ENCODE data around the gene FN3KRP. TPM values are rescaled to one million over a fixed set of nuclear protein-coding genes. Genes with fewer than 3 reads are reported as not detected.

The FN3KRP gene
- total and polyA plus RNA-seq, 10 of the 15 experiments (the other 5 are each of a cell fraction or from before 2014, with no cell fraction given): 1.8 to 50.5 (median 26.5) TPM

DNA sequence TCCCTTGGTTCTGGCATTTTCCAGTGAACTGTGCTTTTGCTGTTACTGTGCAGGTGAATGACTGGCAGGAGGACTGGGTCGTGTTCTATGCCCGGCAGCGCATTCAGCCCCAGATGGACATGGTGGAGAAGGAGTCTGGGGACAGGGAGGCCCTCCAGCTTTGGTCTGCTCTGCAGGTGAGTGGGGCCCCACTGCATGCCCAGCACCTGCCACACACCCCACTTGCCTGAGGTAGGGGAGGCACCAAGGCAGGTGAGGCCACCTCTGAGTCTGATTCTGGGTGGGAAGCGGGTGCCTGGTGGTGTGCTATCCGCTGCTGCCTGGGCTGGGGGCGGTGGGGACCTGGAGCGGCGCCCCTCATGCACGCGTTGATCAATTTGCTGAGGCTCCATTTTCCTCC, 9.9 kb downstream of the FN3KRP start:
- CTCF ChIA-PET: no interaction called here
- Histone ChIP-seq H3K4me3 (no peak overlapping the region), H3K27me3 (replicated peaks in 1 of 2; ENCODE audit: control insufficient read depth in 2 of 2, insufficient read depth in 2 of 2, low read length in 1 of 2) (no peaks in the 10 kb centered on the region), H3K27ac (ENCODE audit: control insufficient read depth, insufficient read depth) (no peak overlapping the region), H3K36me3 (ENCODE audit: control insufficient read depth in 2 of 2, insufficient read depth in 2 of 2, low read length in 1 of 2) (peaks cover 4 to 9% of the 10 kb centered on the region in 2 experiments; a peak in 3 of 4 replicates), H3K79me2 (ENCODE audit: control insufficient read depth, insufficient read depth, low read length) (no peaks in the 10 kb centered on the region), H2AFZ (ENCODE audit: control insufficient read depth, low read depth, low read length) (no peak overlapping the region), H3K4me2 (ENCODE audit: control insufficient read depth, insufficient read depth) (no peak overlapping the region), H4K20me1 (ENCODE audit: control insufficient read depth, insufficient read depth) (no peaks in the 10 kb centered on the region), H3K9ac (ENCODE audit: control insufficient read depth, insufficient read depth, low read length) (no peak overlapping the region), H3K4me1 (ENCODE audit: control insufficient read depth, insufficient read depth, low read length) (no peaks in the 10 kb centered on the region), H3K9me3 (replicated peaks; ENCODE audit: control insufficient read depth, insufficient read depth, low read length) (no peaks in the 10 kb centered on the region; the same call in 2 of the 3 replicates)
- RAD21 ChIA-PET (ENCODE audit: unreplicated experiment): no interaction called here
- BruUV-seq (replicated peaks): no TSS peak
- POLR2A ChIA-PET: no interaction called here
- in situ Hi-C loops (cut with MboI) (no loop called here), intact Hi-C loops (cut with micrococcal nuclease; ENCODE audit: unreplicated experiment) (no loop called here)
- WGBS (ENCODE audit: insufficient coverage, insufficient replicate concordance, low lambda C conversion rate, missing lambda C conversion rate): 99% methylated on average over 10 of the region's 10 CpGs
- TF ChIP-seq, protein P1, sequence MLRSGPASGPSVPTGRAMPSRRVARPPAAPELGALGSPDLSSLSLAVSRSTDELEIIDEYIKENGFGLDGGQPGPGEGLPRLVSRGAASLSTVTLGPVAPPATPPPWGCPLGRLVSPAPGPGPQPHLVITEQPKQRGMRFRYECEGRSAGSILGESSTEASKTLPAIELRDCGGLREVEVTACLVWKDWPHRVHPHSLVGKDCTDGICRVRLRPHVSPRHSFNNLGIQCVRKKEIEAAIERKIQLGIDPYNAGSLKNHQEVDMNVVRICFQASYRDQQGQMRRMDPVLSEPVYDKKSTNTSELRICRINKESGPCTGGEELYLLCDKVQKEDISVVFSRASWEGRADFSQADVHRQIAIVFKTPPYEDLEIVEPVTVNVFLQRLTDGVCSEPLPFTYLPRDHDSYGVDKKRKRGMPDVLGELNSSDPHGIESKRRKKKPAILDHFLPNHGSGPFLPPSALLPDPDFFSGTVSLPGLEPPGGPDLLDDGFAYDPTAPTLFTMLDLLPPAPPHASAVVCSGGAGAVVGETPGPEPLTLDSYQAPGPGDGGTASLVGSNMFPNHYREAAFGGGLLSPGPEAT (IDR thresholded peaks at IDR 0.05; ENCODE audit: low read depth): no peak
- SMC1A ChIA-PET (ENCODE audit: uncharacterized antibody, unreplicated experiment): interaction anchor here (1.1 kb wide), 1 partner anchor 39 kb away, joined by 3 read pairs; no protein-coding TSS in a partner anchor
- FAIRE-seq: no peak
- DNase-seq (ENCODE audit: low read depth, low spot score): no peak
- ATAC-seq: no peak

DNA sequence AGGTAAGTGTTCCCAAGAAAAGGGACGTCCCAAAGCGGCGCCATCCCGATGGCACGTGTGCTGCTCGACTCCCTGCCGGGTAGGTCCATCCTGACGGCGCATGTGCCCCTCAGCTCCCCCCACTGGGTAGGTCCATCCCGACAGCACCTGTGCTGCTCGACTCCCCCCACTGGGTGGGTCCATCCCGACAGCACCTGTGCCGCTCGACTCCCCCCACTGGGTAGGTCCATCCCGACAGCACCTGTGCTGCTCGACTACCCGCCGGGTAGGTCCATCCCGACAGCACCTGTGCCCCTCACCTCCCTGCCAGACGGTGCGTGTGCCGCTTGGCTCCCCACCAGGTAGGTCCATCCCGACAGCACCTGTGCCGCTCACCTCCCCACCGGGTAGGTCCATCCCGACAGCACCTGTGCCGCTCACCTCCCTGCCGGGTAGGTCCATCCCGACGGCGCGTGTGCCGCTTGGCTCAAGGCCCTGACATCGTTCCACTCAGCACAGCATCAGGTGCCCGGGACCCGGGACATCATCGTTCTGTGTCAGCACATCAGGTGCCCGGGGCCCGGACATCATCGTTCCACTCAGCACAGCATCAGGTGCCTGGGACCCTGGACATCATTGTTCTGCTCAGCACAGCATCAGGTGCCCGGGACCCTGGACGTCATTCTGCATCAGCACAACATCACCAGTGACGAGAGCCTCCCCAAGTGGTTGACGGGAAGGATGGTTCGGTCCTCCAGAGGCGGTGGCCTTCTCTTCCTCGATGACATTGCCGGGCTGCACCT, 13.2 kb downstream of the FN3KRP start:
- no peak for ATAC-seq
- Histone ChIP-seq H2AFZ (ENCODE audit: control insufficient read depth, low read depth, low read length) (no peak overlapping the region), H4K20me1 (ENCODE audit: control insufficient read depth, insufficient read depth) (no peaks in the 10 kb centered on the region), H3K4me3 (no peak overlapping the region), H3K36me3 (ENCODE audit: control insufficient read depth in 2 of 2, insufficient read depth in 2 of 2, low read length in 1 of 2) (peaks cover 4 to 6% of the 10 kb centered on the region in 2 experiments; a peak in 3 of 4 replicates), H3K79me2 (ENCODE audit: control insufficient read depth, insufficient read depth, low read length) (no peaks in the 10 kb centered on the region), H3K27ac (ENCODE audit: control insufficient read depth, insufficient read depth) (no peak overlapping the region), H3K9ac (ENCODE audit: control insufficient read depth, insufficient read depth, low read length) (no peak overlapping the region), H3K4me1 (ENCODE audit: control insufficient read depth, insufficient read depth, low read length) (no peaks in the 10 kb centered on the region), H3K4me2 (ENCODE audit: control insufficient read depth, insufficient read depth) (no peak overlapping the region), H3K27me3 (replicated peaks in 1 of 2; ENCODE audit: control insufficient read depth in 2 of 2, insufficient read depth in 2 of 2, low read length in 1 of 2) (no peaks in the 10 kb centered on the region), H3K9me3 (replicated peaks; ENCODE audit: control insufficient read depth, insufficient read depth, low read length) (peaks cover 7% of the 10 kb centered on the region; the same call in 2 of the 3 replicates)
- ChIA-PET RAD21 (ENCODE audit: unreplicated experiment) (no interaction called here), POLR2A (no interaction called here), CTCF (no interaction called here), SMC1A (ENCODE audit: uncharacterized antibody, unreplicated experiment) (no interaction called here)
- DNase-seq (ENCODE audit: low read depth, low spot score): no peak
- 91% methylated on average over 48 of the region's 48 CpGs for WGBS (ENCODE audit: insufficient coverage, insufficient replicate concordance, low lambda C conversion rate, missing lambda C conversion rate)
- in situ Hi-C loops (cut with MboI): no loop called here
- no peak for FAIRE-seq
- intact Hi-C loops (cut with micrococcal nuclease; ENCODE audit: unreplicated experiment): no loop called here
- BruUV-seq (replicated peaks): no TSS peak
- no peak for TF ChIP-seq PAX5 (IDR thresholded peaks at IDR 0.05; ENCODE audit: borderline replicate concordance, low read depth, low read length)
- peak; percentile 42 for TF ChIP-seq POLR2A (IDR thresholded peaks at IDR 0.05; ENCODE audit: low read depth, low read length)
- no peak for TF ChIP-seq PML (IDR thresholded peaks at IDR 0.05; ENCODE audit: low read length)

All from GM12878 (cell line).